ENCODE results near the gene RAD51B.

DNA sequence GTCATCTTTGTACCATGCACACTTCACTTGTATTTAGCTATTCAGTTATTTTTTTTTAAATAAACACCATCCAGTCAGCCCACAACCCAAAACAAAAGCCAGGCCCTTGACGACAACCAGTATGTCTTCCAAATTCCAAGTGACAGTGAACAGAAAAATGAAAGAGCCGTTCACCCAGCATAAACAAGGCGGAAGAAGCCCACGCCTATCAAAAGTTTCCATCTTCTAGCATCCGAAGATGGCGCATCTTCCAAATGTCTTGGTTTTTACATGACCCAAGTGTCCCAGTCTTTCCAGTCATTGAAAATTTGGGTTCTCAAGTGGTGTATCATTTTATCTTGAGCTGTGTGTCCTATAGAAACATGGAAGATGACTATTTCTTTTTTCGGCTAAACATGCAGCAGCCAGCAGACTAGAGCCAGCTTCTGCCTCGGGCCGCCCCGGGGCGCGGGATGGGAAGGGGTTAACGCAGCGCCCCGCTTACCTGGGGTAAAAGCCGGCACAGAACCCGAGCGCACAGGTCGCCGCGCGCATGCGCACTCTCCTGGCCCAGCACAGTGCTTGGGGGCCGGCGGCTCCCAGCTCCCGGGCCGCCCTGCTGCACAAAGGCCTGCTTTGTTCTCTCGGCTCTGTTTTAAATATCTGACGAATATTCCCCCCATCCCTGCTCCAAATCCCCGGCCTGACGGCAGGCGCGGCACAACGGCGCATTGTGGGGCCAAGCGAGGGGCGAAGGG, 808.5 kb downstream of the RAD51B start:
- no peak for TF ChIP-seq CTCF (IDR thresholded peaks at IDR 0.05)
- TF ChIP-seq POLR2A (IDR thresholded peaks at IDR 0.05): no peak
- no peak for TF ChIP-seq POLR2AphosphoS5 (IDR thresholded peaks at IDR 0.05)
